Fibroblast of mammary gland (primary cell): ENCODE results near the gene ERVH48-1.
"Not testable (repeated sequence)": the region's sequence is repeated elsewhere in the genome, so short reads cannot be mapped to it uniquely, and the experiment has no call there.

ENCODE experiments used
- DNase-seq: peaks from one replicate; pipeline ENCODE4 v3.0.0-alpha.2; 2010; ENCODE audit warnings: low read depth
- H3K4me3 ChIP-seq: 2 replicates; pipeline ENCODE4 v1.5.1; 2011; ENCODE audit warnings: low read depth, mild to moderate bottlenecking, low read length, moderate library complexity; ENCODE audit not compliant: control insufficient read depth
- CTCF ChIP-seq: conservative IDR thresholded peaks from 2 replicates; pipeline ENCODE4 v1.5.1; 2011; ENCODE audit warnings: low read depth, low read length, inconsistent platforms; ENCODE audit not compliant: control insufficient read depth, insufficient read depth

ERVH48-1 gene

DNA sequence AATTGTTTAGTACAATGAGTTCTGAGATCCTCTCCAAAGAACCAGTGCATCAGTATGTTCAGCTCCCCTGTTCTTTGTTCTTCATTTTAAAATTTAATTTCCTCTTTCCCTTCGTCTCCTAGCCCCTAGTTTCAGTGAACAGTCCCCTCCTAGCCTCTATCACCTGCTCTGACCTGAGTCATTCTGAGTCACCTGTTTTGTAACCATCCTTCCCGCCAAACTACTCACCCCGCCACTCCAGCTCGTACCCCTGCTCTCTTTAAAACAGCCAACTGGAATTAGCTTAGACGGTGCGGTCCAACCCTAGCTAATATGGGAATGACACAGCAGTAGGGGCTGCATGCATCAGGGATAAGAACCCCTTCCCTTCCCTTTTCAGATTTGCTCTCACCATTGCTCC, 16.8 kb upstream of the ERVH48-1 start:
- TF ChIP-seq CTCF, result no peak
- no peak overlapping the region for H3K4me3 ChIP-seq
- DNase-seq, result peak; percentile 7

GRCh38 chr21:42941696-42942085, 16.3 kb upstream of the ERVH48-1 start:
- no peak for TF ChIP-seq CTCF
- DNase-seq, result no peak
- no peak overlapping the region for H3K4me3 ChIP-seq

- no peak for TF ChIP-seq CTCF
- peak overlapping the region; percentile 8 for H3K4me3 ChIP-seq
- DNase-seq, result peak; percentile 99
These were observed 14.4 kb upstream of the ERVH48-1 start for GRCh38 chr21:42939582-42940413.

- DNase-seq, H3K4me3 ChIP-seq: not testable (repeated sequence)
These were observed 13.2 kb upstream of the ERVH48-1 start for GRCh38 chr21:42938606-42938995.

DNA sequence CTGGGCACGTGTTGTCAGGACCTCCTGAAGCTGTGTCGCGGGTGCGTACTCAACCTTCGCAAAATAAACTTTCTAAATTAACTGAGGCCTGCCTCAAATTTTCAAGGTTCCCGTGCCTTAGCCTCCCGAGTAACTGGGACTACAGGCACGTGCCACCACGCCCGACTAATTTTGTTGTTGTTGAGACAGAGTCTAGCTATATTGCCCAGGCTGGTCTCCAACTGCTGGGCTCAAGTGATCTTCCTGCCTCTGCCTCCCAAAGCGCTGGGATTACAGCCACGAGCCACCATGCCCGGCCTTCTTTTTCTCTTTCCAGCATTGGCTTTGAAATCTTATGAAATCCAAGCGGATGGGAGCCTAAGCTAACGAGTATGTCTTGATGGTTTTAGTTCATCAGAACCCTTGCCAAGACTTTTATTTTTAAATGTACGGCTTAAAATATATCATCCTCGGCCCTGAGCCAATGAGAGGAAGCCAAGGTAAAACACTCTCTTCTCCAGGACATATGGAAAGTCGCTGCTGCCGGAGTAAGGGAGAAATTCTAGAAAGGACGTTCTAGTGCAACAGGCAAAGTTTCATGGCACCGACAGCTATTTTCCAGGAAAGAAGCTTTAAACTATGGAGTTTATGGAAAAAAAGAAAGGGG, 12.7 kb upstream of the ERVH48-1 start:
- H3K4me3 ChIP-seq, result no peak overlapping the region
- DNase-seq, result no peak

GRCh38 chr21:42937034-42937940, 11.9 kb upstream of the ERVH48-1 start:
- DNase-seq, H3K4me3 ChIP-seq: not testable (repeated sequence)

More for the DNA sequence above, 12.7 kb upstream of the ERVH48-1 start:
- TF ChIP-seq CTCF, result no peak

DNA sequence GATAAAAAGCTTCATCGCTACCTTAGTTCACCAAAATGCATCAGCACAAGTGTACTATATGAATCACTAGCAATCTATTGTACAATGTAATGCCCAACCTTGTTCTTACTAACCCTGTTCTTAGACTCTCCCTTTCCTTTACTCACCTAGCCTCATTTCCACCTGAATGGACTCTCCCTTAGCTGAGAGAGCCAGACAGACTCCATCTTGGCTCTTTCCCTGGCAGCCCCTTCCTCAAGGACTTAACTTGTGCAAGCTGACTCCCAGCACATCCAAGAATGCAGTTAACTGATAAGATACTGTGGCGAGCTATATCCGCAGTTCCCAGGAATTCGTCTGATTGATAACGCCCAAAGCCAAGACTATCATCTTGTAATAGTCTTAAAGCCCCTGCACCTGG, 10.9 kb upstream of the ERVH48-1 start:
- DNase-seq, H3K4me3 ChIP-seq: not testable (repeated sequence)

GRCh38 chr21:42933973-42934372, 8.5 kb upstream of the ERVH48-1 start:
- not testable (repeated sequence) for H3K4me3 ChIP-seq, DNase-seq

DNA sequence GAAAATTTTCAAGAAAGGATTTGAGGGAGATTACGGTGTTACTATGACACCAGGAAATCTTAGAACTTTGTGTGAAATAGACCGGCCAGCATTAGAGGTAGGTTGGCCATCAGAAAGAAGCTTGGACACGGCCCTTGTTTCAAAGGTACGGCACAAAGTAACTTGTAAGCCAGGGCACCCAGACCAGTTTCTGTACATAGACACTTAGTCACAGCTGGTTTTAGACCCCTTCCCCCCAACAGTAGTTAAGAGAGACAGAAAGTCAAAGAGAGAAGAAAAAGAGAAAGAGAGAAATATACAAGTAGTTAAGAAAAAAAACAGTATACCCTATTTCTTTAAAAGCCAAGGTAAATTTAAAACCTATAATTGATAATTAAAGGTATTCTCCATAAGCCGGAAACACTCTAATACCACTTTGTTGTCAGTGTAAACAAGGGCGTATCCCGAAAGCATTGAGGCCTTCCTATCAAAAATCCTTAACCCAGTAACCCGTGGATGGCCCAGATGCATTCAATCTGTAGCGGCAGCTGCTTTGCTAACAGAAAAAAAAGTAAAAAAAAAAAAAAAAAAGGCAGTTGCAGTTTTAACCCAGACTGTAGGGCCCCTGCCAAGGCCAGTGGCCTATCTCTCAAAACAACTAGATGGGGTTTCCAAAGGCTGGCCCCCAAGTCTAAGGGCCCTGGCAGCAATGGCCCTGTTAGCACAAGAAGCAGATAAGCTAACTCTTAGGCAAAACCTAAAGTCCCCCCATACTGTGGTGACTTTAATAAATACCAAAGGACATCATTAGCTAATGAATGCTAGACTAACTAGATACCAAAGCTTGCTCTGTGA, 7.9 kb upstream of the ERVH48-1 start:
- not testable (repeated sequence) for H3K4me3 ChIP-seq, DNase-seq

GRCh38 chr21:42932378-42933136, 7.1 kb upstream of the ERVH48-1 start:
- not testable (repeated sequence) for H3K4me3 ChIP-seq, DNase-seq
